SW480 (cell line): ENCODE data around the gene NUP50.
"Not testable (repeated sequence)": the region's sequence is repeated elsewhere in the genome, so short reads cannot be mapped to it uniquely, and the experiment has no call there.

ENCODE experiments used
- DNase-seq: peaks from one replicate; pipeline ENCODE4 v3.0.0-alpha.2; 2016; ENCODE audit warnings: low spot score

NUP50 gene

GRCh38 chr22:45159652-45160462 is 3.9 kb upstream of the NUP50 start:
- DNase-seq: no peak

- peak; percentile 16 for DNase-seq
These were observed 1.2 kb upstream of the NUP50 start for GRCh38 chr22:45162531-45162930.

- peak; percentile 51 for DNase-seq
These were observed 650 bp upstream of the NUP50 start for GRCh38 chr22:45163099-45163450.

GRCh38 chr22:45164270-45165088 is 754 bp downstream of the NUP50 start:
- DNase-seq: no peak

GRCh38 chr22:45166932-45167331 is 3.2 kb downstream of the NUP50 start:
- no peak for DNase-seq

- DNase-seq: no peak
These were observed 6.1 kb downstream of the NUP50 start for GRCh38 chr22:45169591-45170466.

- DNase-seq: no peak
These were observed 8.1 kb downstream of the NUP50 start for GRCh38 chr22:45171830-45172229.

- DNase-seq: no peak
These were observed 9.3 kb downstream of the NUP50 start for GRCh38 chr22:45172881-45173585.

GRCh38 chr22:45179276-45180049 is 15.7 kb downstream of the NUP50 start:
- no peak for DNase-seq

- DNase-seq: no peak
These were observed 16.5 kb downstream of the NUP50 start for GRCh38 chr22:45180146-45180679.

- DNase-seq: no peak
These were observed 17.5 kb downstream of the NUP50 start for GRCh38 chr22:45181240-45181639.

GRCh38 chr22:45181766-45182165 is 18.0 kb downstream of the NUP50 start:
- no peak for DNase-seq

GRCh38 chr22:45183974-45184373 is 20.2 kb downstream of the NUP50 start:
- DNase-seq: no peak

- DNase-seq: no peak
These were observed 22.2 kb downstream of the NUP50 start for GRCh38 chr22:45185718-45186514.

- no peak for DNase-seq
These were observed 24.2 kb downstream of the NUP50 start for GRCh38 chr22:45187891-45188290.

- DNase-seq: no peak
These were observed 25.1 kb downstream of the NUP50 start for GRCh38 chr22:45188779-45189178.

- DNase-seq: no peak
These were observed 26.6 kb downstream of the NUP50 start for GRCh38 chr22:45190202-45190872.

GRCh38 chr22:45191746-45192145 is 28.0 kb downstream of the NUP50 start:
- DNase-seq: not testable (repeated sequence)

- DNase-seq: no peak
These were observed 29.0 kb downstream of the NUP50 start for GRCh38 chr22:45192701-45193187.
